ENCODE data around the gene PKLR.

DNA sequence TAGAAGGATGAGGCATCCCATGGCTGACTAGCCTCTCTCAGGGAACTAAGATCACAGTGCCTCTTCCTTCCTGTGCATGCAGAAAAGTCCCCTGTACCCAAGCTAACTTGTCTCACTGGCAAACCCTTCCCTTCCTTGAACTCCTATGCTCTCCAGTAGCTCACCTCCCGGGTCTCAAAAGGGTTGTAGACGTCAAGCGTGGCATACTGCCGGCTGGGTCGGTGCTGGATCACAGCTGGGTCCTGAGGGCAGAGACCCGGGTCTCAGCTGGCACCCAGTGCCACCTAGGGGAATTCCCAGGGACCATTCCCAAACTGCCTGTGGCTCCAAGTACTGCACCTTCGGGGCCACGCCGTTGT, 39.8 kb downstream of the PKLR start:
- TF ChIP-seq CTCF (conservative IDR thresholded peaks at IDR 0.05; ENCODE audit: low read depth, low read length) (no peak), POLR2A (IDR thresholded peaks at IDR 0.05; ENCODE audit: low read depth, low read length) (no peak), NFE2L2 (IDR thresholded peaks at IDR 0.05; ENCODE audit: low read depth, low read length) (no peak), BHLHE40 (IDR thresholded peaks at IDR 0.05; ENCODE audit: low read depth, low read length) (no peak), CEBPB (IDR thresholded peaks at IDR 0.05; ENCODE audit: low read depth, low read length) (no peak), SMC3 (IDR thresholded peaks at IDR 0.05; ENCODE audit: low read depth, low read length) (no peak), RAD21 (IDR thresholded peaks at IDR 0.05; ENCODE audit: low read length) (no peak), MAFK (IDR thresholded peaks at IDR 0.05; ENCODE audit: low read depth, low read length) (no peak), RFX5 (IDR thresholded peaks at IDR 0.05; ENCODE audit: low read depth, low read length) (no peak), MXI1 (IDR thresholded peaks at IDR 0.05; ENCODE audit: borderline replicate concordance, low read depth, low read length) (no peak), FOS (IDR thresholded peaks at IDR 0.05; ENCODE audit: low read depth, low read length) (no peak), RCOR1 (IDR thresholded peaks at IDR 0.05; ENCODE audit: insufficient replicate concordance, low read length) (no peak)
- TF ChIP-seq, protein P1, sequence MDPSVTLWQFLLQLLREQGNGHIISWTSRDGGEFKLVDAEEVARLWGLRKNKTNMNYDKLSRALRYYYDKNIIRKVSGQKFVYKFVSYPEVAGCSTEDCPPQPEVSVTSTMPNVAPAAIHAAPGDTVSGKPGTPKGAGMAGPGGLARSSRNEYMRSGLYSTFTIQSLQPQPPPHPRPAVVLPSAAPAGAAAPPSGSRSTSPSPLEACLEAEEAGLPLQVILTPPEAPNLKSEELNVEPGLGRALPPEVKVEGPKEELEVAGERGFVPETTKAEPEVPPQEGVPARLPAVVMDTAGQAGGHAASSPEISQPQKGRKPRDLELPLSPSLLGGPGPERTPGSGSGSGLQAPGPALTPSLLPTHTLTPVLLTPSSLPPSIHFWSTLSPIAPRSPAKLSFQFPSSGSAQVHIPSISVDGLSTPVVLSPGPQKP (IDR thresholded peaks at IDR 0.05; ENCODE audit: borderline replicate concordance, low read depth, low read length), result no peak
- TF ChIP-seq, protein P2, sequence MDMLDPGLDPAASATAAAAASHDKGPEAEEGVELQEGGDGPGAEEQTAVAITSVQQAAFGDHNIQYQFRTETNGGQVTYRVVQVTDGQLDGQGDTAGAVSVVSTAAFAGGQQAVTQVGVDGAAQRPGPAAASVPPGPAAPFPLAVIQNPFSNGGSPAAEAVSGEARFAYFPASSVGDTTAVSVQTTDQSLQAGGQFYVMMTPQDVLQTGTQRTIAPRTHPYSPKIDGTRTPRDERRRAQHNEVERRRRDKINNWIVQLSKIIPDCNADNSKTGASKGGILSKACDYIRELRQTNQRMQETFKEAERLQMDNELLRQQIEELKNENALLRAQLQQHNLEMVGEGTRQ (IDR thresholded peaks at IDR 0.05; ENCODE audit: low read depth, low read length), result no peak
